ENCODE data around the gene TPRG1L. TPM values are rescaled to one million over a fixed set of nuclear protein-coding genes. Genes with fewer than 3 reads are reported as not detected.

The TPRG1L gene
- total RNA-seq, 1 experiment from 2014 or later, result 13.7 TPM

DNA sequence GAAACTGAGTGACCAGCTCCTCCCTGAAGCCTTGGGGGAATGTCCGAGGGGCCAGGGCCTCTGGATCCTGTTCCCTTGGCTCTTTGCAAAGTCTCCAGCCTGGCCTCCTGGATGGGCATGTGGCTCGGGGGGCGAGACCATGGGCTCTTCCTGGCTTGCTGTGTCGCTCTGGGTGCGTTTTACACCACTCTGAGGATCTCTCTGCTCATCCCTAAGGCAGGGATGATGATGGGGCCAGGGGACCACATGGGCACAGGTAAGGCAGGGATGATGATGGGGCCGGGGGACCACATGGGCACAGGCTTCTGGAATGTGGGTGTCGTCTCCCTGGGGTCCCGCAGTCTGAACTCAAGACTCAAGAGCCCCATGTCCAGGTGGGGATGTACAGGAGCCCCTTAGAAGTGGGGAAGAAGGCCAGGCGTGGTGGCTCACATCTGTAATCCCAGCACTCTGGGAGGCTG, 45.2 kb downstream of the TPRG1L start:
- DNase-seq (ENCODE audit: low spot score), result no peak
- Histone ChIP-seq H3K27ac (ENCODE audit: low read depth, low read length, poor library complexity, severe bottlenecking) (no peak overlapping the region), H3K4me3 (ENCODE audit: low read depth, low read length, poor library complexity, severe bottlenecking) (no peak overlapping the region), H3K27me3 (replicated peaks; ENCODE audit: insufficient read depth, low read depth, low read length, poor library complexity) (no peaks in the 10 kb centered on the region), H3K9me3 (ENCODE audit: low read depth, low read length, poor library complexity, severe bottlenecking) (no peaks in the 10 kb centered on the region), H3K4me1 (ENCODE audit: insufficient read depth, low read length, poor library complexity, severe bottlenecking) (peaks cover 4% of the 10 kb centered on the region), H3K36me3 (ENCODE audit: insufficient read depth, low read length, poor library complexity, severe bottlenecking) (no peaks in the 10 kb centered on the region)
- ChIA-PET POLR2A (ENCODE audit: low non-redundant PET) (no interaction called here), CTCF (no interaction called here)
- TF ChIP-seq, protein P1, sequence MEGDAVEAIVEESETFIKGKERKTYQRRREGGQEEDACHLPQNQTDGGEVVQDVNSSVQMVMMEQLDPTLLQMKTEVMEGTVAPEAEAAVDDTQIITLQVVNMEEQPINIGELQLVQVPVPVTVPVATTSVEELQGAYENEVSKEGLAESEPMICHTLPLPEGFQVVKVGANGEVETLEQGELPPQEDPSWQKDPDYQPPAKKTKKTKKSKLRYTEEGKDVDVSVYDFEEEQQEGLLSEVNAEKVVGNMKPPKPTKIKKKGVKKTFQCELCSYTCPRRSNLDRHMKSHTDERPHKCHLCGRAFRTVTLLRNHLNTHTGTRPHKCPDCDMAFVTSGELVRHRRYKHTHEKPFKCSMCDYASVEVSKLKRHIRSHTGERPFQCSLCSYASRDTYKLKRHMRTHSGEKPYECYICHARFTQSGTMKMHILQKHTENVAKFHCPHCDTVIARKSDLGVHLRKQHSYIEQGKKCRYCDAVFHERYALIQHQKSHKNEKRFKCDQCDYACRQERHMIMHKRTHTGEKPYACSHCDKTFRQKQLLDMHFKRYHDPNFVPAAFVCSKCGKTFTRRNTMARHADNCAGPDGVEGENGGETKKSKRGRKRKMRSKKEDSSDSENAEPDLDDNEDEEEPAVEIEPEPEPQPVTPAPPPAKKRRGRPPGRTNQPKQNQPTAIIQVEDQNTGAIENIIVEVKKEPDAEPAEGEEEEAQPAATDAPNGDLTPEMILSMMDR (conservative IDR thresholded peaks at IDR 0.05; ENCODE audit: low read depth, low read length), result no peak
- no peak for TF ChIP-seq EZH2 (IDR thresholded peaks at IDR 0.05; ENCODE audit: borderline replicate concordance, low read depth, low read length, poor library complexity, severe bottlenecking)
- BruUV-seq (replicated peaks), result no TSS peak
- intact Hi-C loops (cut with micrococcal nuclease; ENCODE audit: unreplicated experiment), result no loop called here

DNA sequence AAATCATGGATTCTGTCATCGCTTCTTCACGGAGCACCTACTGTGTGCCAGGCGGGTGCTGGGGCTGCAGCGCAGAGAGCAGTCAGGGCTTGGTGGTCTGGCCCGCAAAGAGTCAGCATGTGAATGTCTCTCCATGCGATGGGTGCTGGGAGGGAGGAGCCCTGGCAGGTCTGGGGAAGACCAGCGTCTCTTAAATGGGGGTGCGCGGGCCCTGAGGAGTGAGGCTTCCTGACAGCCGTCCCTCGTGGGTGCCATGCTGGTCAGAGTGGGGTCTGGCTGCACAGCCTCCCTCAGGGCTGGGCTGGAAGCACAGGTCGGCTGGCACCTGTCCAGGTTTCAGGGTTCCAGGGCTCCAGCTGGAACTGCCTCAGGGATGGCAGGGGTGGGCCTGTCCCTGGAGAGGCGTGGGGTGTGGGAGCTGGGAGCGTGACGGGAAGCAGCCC, 46.0 kb downstream of the TPRG1L start:
- intact Hi-C loops (cut with micrococcal nuclease; ENCODE audit: unreplicated experiment), result no loop called here
- Histone ChIP-seq H3K27ac (ENCODE audit: low read depth, low read length, poor library complexity, severe bottlenecking) (no peak overlapping the region), H3K9me3 (ENCODE audit: low read depth, low read length, poor library complexity, severe bottlenecking) (no peaks in the 10 kb centered on the region), H3K4me3 (ENCODE audit: low read depth, low read length, poor library complexity, severe bottlenecking) (no peak overlapping the region), H3K36me3 (ENCODE audit: insufficient read depth, low read length, poor library complexity, severe bottlenecking) (no peaks in the 10 kb centered on the region), H3K4me1 (ENCODE audit: insufficient read depth, low read length, poor library complexity, severe bottlenecking) (no peaks in the 10 kb centered on the region), H3K27me3 (replicated peaks; ENCODE audit: insufficient read depth, low read depth, low read length, poor library complexity) (no peaks in the 10 kb centered on the region)
- TF ChIP-seq, protein P1 (conservative IDR thresholded peaks at IDR 0.05; ENCODE audit: low read depth, low read length), result no peak
- no peak for TF ChIP-seq EZH2 (IDR thresholded peaks at IDR 0.05; ENCODE audit: borderline replicate concordance, low read depth, low read length, poor library complexity, severe bottlenecking)
- no TSS peak for BruUV-seq (replicated peaks)
- POLR2A ChIA-PET (ENCODE audit: low non-redundant PET), result no interaction called here
- CTCF ChIA-PET, result no interaction called here
- no peak for DNase-seq (ENCODE audit: low spot score)

DNA sequence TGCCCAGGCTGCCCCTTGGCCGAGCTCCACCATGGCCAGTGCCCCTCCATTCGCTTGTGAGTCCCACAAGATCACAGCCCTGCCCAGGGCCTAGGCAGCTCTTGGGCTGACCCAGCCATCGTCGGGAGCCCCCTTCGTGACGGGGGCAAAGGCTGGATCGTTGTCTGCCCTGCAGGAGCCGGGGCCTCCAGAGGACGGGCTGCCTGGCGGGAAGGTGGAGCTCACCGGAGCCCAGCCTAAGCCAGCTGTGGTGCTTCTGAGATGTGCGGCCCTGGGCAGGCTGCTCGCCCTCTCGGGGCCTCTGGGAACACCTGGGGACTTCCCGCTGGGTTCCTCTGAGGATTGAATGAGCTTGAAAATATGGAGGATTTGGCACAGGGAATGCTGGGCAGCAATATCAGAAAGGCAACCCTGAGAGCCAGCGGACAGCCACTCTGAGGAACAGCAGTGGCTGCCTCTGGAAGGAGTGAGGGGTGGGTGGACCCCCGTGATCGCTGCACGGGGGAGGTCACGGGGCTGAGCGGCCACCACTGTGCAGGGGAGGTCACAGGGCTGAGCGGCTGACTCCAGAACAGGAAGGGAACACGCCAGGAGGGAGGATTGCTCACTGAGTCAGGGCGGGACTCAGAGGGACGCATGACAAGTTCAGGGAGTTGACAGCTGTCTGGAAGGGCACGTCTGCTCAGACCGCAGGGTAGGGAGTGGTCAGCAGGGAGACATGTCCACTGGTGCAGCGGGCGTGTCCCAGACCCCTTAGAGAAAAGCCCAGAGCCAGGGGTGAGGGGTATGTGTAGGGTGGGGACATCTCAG, 46.8 kb downstream of the TPRG1L start:
- no peak for TF ChIP-seq EZH2 (IDR thresholded peaks at IDR 0.05; ENCODE audit: borderline replicate concordance, low read depth, low read length, poor library complexity, severe bottlenecking)
- TF ChIP-seq, protein P1 (conservative IDR thresholded peaks at IDR 0.05; ENCODE audit: low read depth, low read length), result no peak
- H3K9me3 ChIP-seq (ENCODE audit: low read depth, low read length, poor library complexity, severe bottlenecking), result no peaks in the 10 kb centered on the region
- no peaks in the 10 kb centered on the region for H3K4me1 ChIP-seq (ENCODE audit: insufficient read depth, low read length, poor library complexity, severe bottlenecking)
- no peaks in the 10 kb centered on the region for H3K36me3 ChIP-seq (ENCODE audit: insufficient read depth, low read length, poor library complexity, severe bottlenecking)
- CTCF ChIA-PET, result no interaction called here
- POLR2A ChIA-PET (ENCODE audit: low non-redundant PET), result no interaction called here
- no TSS peak for BruUV-seq (replicated peaks)
- intact Hi-C loops (cut with micrococcal nuclease; ENCODE audit: unreplicated experiment), result no loop called here
- no peak overlapping the region for H3K27ac ChIP-seq (ENCODE audit: low read depth, low read length, poor library complexity, severe bottlenecking)
- no peaks in the 10 kb centered on the region for H3K27me3 ChIP-seq (replicated peaks; ENCODE audit: insufficient read depth, low read depth, low read length, poor library complexity)
- H3K4me3 ChIP-seq (ENCODE audit: low read depth, low read length, poor library complexity, severe bottlenecking), result no peak overlapping the region
- no peak for DNase-seq (ENCODE audit: low spot score)
